Upper lobe of right lung (tissue), 1 donor: ENCODE results near the gene RAX. TPM values are rescaled to one million over a fixed set of nuclear protein-coding genes. Genes with fewer than 3 reads are reported as not detected.

Source experiments
- ATAC-seq: fragments of 200-7000 bp; cut with Tn5 transposase; one replicate; pipeline ENCODE4 v1.9.1; 2020; ENCODE audit warnings: mild to moderate bottlenecking, moderate library complexity
- DNase-seq: peaks from one replicate; pipeline ENCODE4 v3.0.0-alpha.2; 2020
- H3K27ac ChIP-seq: fragments of 200-600 bp; one replicate; pipeline ENCODE4 v1.8.0; 2022
- H3K27me3 ChIP-seq: fragments of 200-600 bp; one replicate; pipeline ENCODE4 v1.8.0; 2022; ENCODE audit warnings: mild to moderate bottlenecking
- H3K36me3 ChIP-seq: fragments of 200-600 bp; one replicate; pipeline ENCODE4 v1.8.0; 2022
- H3K4me1 ChIP-seq: fragments of 200-600 bp; one replicate; pipeline ENCODE4 v1.8.0; 2022
- H3K4me3 ChIP-seq: fragments of 200-600 bp; one replicate; pipeline ENCODE4 v1.8.0; 2022; ENCODE audit warnings: mild to moderate bottlenecking
- H3K9me3 ChIP-seq: fragments of 200-600 bp; one replicate; pipeline ENCODE4 v1.8.0; 2022
- intact Hi-C: fragments of 100-400 bp; cut with DNase I; formaldehyde crosslinking; loops from one replicate; pipeline ENCODE4 v1.11.0; 2022
- total RNA-seq: library from RNA; stranded (reverse); fragmentation: NEBNext Ultra II Directional; extraction: Animal tissue kit (Norgen Biotek cat#: 25700); gene quantifications from one replicate; pipeline ENCODE4 v1.2.1, GENCODE V29; 2021
- TF ChIP-seq, protein P1 (sequence below): fragments of 200-600 bp; IDR thresholded peaks from one replicate; pipeline ENCODE4 v1.8.0; 2022; ENCODE audit warnings: antibody characterized with exemption
- donor health status: DM: no; HTN: yes; CAD: no; lungs with severe emphysema.

RAX gene
- total RNA-seq, 1 donor from 2014 or later = not detected

DNA sequence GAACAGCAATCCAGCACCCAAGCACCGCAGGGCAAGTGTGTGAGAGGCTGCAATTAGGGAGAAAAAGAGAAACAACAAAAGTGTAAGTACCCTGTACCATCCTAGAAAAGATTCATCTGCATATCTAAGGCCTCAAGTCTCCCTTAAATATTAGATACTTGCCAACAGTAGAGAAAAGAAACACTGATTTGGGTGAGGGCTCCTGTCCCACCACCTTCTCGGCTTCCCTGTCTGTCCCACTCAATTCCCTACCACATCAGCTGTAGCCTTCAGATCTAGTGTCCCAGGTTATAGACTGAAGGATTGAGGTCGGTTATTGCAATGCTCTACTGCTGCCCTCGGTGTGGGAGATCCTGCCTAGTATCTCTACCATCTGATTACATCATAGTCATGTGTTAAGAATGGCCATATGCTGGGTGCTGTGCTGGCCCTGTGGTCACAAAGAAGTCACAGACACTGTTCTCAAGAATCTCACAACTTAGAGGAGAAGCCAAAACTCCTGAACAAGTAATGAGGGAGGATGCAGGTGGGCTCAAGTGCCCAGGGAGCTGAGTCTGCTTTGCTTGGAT is 2.5 kb downstream of the RAX start:
- DNase-seq (no peak), ATAC-seq (no peak)
- no peak overlapping the region for H3K4me3 ChIP-seq
- intact Hi-C loops = no loop called here
- peaks cover 5% of the 10 kb centered on the region for H3K4me1 ChIP-seq
- no peaks in the 10 kb centered on the region for H3K9me3 ChIP-seq
- no peak overlapping the region for H3K27ac ChIP-seq
- peaks cover 97% of the 10 kb centered on the region for H3K27me3 ChIP-seq
- H3K36me3 ChIP-seq = no peaks in the 10 kb centered on the region
- TF ChIP-seq, protein P1, sequence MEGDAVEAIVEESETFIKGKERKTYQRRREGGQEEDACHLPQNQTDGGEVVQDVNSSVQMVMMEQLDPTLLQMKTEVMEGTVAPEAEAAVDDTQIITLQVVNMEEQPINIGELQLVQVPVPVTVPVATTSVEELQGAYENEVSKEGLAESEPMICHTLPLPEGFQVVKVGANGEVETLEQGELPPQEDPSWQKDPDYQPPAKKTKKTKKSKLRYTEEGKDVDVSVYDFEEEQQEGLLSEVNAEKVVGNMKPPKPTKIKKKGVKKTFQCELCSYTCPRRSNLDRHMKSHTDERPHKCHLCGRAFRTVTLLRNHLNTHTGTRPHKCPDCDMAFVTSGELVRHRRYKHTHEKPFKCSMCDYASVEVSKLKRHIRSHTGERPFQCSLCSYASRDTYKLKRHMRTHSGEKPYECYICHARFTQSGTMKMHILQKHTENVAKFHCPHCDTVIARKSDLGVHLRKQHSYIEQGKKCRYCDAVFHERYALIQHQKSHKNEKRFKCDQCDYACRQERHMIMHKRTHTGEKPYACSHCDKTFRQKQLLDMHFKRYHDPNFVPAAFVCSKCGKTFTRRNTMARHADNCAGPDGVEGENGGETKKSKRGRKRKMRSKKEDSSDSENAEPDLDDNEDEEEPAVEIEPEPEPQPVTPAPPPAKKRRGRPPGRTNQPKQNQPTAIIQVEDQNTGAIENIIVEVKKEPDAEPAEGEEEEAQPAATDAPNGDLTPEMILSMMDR = no peak

DNA sequence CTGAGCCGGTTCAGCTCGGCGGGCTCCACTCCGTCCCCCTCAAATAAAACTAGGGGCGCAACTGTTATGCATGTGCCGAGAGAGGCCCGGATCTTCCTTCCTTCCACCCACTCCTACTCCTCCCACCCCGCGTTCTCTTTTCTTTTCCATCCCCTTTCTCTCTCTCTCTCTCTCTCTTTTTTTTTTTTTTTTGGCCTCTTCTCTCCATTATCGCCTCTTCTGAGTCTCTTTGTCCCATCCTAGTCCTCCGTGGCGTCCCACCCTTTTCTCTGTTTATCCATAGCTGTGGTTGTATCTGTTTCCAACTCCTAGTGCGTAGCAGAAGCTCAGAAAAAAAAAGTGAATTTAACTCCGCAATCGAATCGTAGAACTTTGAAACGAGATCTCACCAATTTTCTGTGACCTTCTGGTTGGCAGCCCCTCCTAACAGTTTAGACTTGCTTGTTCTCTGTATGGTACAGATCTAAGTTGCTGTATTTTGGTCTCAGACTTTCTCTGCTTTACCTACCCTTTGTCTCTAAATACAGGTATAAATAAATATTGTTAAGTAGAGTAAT is 3.6 kb downstream of the RAX start:
- no peaks in the 10 kb centered on the region for H3K9me3 ChIP-seq
- TF ChIP-seq, protein P1 = no peak
- H3K4me3 ChIP-seq = no peak overlapping the region
- no peak overlapping the region for H3K27ac ChIP-seq
- peaks cover 5% of the 10 kb centered on the region for H3K4me1 ChIP-seq
- H3K27me3 ChIP-seq = peaks cover 97% of the 10 kb centered on the region
- ATAC-seq (no peak), DNase-seq (no peak)
- intact Hi-C loops = no loop called here
- H3K36me3 ChIP-seq = no peaks in the 10 kb centered on the region

DNA sequence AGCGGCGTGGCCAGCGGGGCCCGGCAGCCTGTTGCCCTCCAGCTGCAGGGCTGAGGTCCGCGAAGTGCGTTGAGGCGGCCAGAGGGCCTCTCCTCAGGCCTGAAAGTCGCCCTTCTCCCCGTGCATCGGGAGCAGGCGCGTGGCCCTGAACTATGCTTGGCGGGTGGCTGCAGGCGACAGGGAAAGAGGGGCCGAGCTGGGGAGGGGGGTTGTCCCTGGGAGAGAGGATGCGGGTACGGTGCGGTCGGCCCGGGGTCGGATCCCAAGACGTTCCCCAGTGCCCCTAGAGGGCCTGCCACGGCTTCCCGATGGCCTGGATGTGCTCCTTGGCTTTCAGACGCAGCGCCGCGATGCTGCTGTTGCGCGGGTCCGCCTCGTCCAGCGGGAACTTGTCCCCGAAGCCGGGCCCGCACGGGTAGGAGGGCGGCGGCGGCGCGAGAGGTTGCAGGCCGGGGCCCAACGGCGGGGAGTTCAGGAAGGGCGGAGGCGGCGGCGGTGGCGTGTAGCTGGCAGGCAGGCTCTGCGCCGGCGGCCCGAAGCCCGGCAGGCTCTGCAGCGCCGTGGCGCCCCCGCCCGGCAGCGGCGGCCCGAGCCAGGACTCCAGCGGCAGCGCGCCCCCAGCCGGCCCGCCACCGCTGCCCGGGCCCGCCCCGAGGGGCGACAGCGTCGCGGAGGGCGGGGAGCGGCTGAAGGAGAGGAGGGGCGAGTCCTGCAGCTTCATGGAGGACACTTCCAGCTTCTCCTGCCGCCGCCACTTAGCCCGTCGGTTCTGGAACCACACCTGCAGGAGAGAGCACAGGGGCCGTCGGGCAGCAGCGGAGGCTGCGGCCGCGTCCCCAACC is 4.3 kb downstream of the RAX start:
- H3K36me3 ChIP-seq = no peaks in the 10 kb centered on the region
- DNase-seq (peak; percentile 74), ATAC-seq (peak; percentile 64)
- H3K4me1 ChIP-seq = peaks cover 5% of the 10 kb centered on the region
- peaks cover 97% of the 10 kb centered on the region for H3K27me3 ChIP-seq
- H3K27ac ChIP-seq = no peak overlapping the region
- no peaks in the 10 kb centered on the region for H3K9me3 ChIP-seq
- H3K4me3 ChIP-seq = no peak overlapping the region
- TF ChIP-seq, protein P1 = no peak
- intact Hi-C loops = no loop called here

DNA sequence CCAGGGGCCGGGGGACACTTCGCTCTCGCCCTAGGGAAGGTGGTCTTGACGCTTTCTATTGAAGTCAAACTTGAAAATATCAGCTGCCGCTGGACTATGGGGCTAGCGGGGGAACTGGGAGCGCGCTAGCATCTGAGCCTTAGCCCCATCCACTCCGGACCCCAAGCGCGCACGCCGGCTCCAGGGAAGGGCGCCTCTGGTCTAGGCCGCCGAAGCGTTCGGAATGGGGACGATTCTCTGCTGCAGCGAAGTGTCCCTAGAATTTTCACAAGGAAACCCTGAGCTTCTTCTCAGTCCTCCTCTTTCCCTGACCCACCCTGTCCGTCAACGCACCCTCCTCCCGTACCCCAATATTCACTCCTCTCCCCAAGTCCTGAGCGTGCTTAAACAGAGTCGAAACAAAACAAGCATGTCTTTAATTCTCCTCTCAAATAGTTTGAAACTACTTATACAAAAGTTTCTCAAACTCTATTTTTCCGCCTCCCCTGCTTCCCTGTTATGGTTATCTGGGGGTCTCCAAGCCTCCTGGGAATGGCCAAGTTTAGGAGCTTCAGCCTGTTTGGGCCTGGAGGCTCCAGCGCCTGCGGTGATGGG is 5.0 kb downstream of the RAX start:
- Histone ChIP-seq H3K27me3 (peaks cover 97% of the 10 kb centered on the region), H3K9me3 (no peaks in the 10 kb centered on the region), H3K4me3 (no peak overlapping the region), H3K4me1 (peaks cover 5% of the 10 kb centered on the region), H3K27ac (no peak overlapping the region), H3K36me3 (no peaks in the 10 kb centered on the region)
- no peak for DNase-seq
- ATAC-seq = no peak
- intact Hi-C loops = no loop called here
- TF ChIP-seq, protein P1 = no peak

DNA sequence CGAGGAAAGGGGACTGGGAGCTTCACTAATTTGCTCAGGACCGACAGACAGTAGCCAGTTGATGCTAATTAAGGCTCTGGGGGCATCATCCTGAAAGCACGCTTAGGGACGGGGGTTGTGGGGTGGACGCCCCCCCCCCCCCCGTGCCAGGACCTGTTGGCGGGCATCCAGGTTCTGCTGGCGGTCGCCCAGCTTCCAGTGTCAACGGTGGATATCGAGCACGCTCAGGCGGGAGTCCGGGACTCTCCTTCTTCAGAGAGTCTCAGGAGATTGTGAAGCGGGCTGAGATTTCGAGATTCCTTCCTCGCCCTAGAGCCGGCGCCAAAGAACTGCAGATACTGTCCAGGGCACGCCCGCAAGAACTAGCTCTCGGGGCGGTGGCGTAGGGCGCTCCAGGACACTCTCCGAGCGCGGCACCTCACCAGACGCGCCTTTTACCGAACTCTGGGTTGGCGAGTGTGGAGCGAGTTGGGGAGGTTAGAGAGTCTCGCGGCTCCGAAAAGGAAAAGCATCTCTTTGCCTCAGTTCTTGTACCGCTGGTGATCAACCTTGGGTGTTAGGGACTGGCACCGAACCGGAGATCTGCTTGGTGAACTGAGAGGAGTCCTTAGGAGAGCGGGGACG is 5.6 kb downstream of the RAX start:
- peaks cover 5% of the 10 kb centered on the region for H3K4me1 ChIP-seq
- no peaks in the 10 kb centered on the region for H3K9me3 ChIP-seq
- DNase-seq = no peak
- no peak for ATAC-seq
- H3K27ac ChIP-seq = no peak overlapping the region
- no peaks in the 10 kb centered on the region for H3K36me3 ChIP-seq
- H3K27me3 ChIP-seq = peaks cover 95% of the 10 kb centered on the region
- TF ChIP-seq, protein P1 = no peak
- intact Hi-C loops = no loop called here
- no peak overlapping the region for H3K4me3 ChIP-seq
